GM10248 (cell line): ENCODE results near the gene CGB7.

Source experiments
- CTCF ChIA-PET: fragments of 300-600 bp; sonication (Branson Sonifier 250); formaldehyde crosslinking; extraction: SDS; loops from one replicate; lab custom pipeline; 2021; ENCODE audit warnings: antibody characterized with exemption; lab: Yijun Ruan, JAX
- POLR2A ChIA-PET: fragments of 350-650 bp; sonication (Branson Sonifier 250); formaldehyde crosslinking; extraction: SDS; loops from one replicate; lab custom pipeline; 2020; ENCODE audit warnings: antibody characterized with exemption; lab: Yijun Ruan, JAX
- DNase-seq: peaks from one replicate; pipeline ENCODE4 v3.0.0; 2012; ENCODE audit errors: extremely low spot score
- CTCF ChIP-seq: IDR thresholded peaks from 2 replicates; pipeline ENCODE4 v1.5.1; 2012; ENCODE audit warnings: mild to moderate bottlenecking, low read depth; ENCODE audit errors: extremely low read depth, missing control alignments, control extremely low read depth

The CGB7 gene

GRCh38 chr19:49010453-49010852 is 47.1 kb downstream of the CGB7 start:
- POLR2A ChIA-PET = no interaction called here
- CTCF ChIA-PET = interaction anchor here (0.9 to 3.9 kb wide), 4 partner anchors 12 to 136 kb away, joined by 3 to 45 read pairs (median 7); partner anchors contain the start of genes GYS1 and RUVBL2
- no peak for TF ChIP-seq CTCF
- no peak for DNase-seq

- ChIA-PET POLR2A (interaction anchor here (0.6 kb wide), 1 partner anchor 1783 kb away, joined by 7 read pairs; no protein-coding TSS in a partner anchor), CTCF (interaction anchor here (0.9 to 3.9 kb wide), 5 partner anchors 9 to 136 kb away, joined by 3 to 45 read pairs (median 11); partner anchors contain the start of genes GYS1 and RUVBL2)
- DNase-seq = no peak
- no peak for TF ChIP-seq CTCF
Observed at GRCh38 chr19:49009828-49010227, 47.7 kb downstream of the CGB7 start.

GRCh38 chr19:49006905-49007304 is 50.6 kb downstream of the CGB7 start:
- ChIA-PET POLR2A (no interaction called here), CTCF (interaction anchor here (1.2 to 2.8 kb wide), 2 partner anchors 12 to 14 kb away, joined by 6 to 14 read pairs; partner anchors contain the start of genes GYS1 and RUVBL2)
- no peak for TF ChIP-seq CTCF
- DNase-seq = no peak

GRCh38 chr19:49004964-49005614 is 52.5 kb downstream of the CGB7 start:
- DNase-seq = no peak
- ChIA-PET CTCF (interaction anchor here (4.8 kb wide), 1 partner anchor 12 kb away, joined by 22 read pairs; the partner anchor contains the start of genes GYS1 and RUVBL2), POLR2A (interaction anchor here (1.1 kb wide), 1 partner anchor 11 kb away, joined by 13 read pairs; the partner anchor contains the start of gene RUVBL2)
- no peak for TF ChIP-seq CTCF
